Measurements from ENCODE around the gene TEX54. TPM values are rescaled to one million over a fixed set of nuclear protein-coding genes. Genes with fewer than 3 reads are reported as not detected.

TEX54 gene
- total and polyA plus RNA-seq, 2 of the 13 experiments (the other 11 are each of a cell fraction or from before 2014, with no cell fraction given) = not detected

- TF ChIP-seq HNF4A (CRISPR knock-in tag; IDR thresholded peaks at IDR 0.05) (no peak), EED (CRISPR knock-in tag; IDR thresholded peaks at IDR 0.05) (0 out of 2 replicates have a peak, but pooled peaks have one; percentile 16), NCOR1 (IDR thresholded peaks at IDR 0.05; ENCODE audit: borderline replicate concordance, low read length) (no peak), ZNF530 (CRISPR knock-in tag; IDR thresholded peaks at IDR 0.05; ENCODE audit: low read depth) (no peak), ZSCAN12 (CRISPR knock-in tag; IDR thresholded peaks at IDR 0.05) (no peak), IKZF4 (CRISPR knock-in tag; IDR thresholded peaks at IDR 0.05; ENCODE audit: borderline replicate concordance, low read depth, not compliant biosample characterization) (peak; percentile 9), ZNF572 (CRISPR knock-in tag; IDR thresholded peaks at IDR 0.05) (no peak), PITX1 (CRISPR knock-in tag; IDR thresholded peaks at IDR 0.05) (no peak), ZNF546 (CRISPR knock-in tag; conservative IDR thresholded peaks at IDR 0.05) (no peak), TBX3 (IDR thresholded peaks at IDR 0.05; ENCODE audit: borderline replicate concordance) (no peak), ZMYM4 (CRISPR knock-in tag; IDR thresholded peaks at IDR 0.05) (no peak), BCLAF1 (IDR thresholded peaks at IDR 0.05) (no peak), ZNF609 (CRISPR knock-in tag; IDR thresholded peaks at IDR 0.05; ENCODE audit: borderline replicate concordance) (no peak), ZKSCAN1 (IDR thresholded peaks at IDR 0.05; ENCODE audit: low read length) (no peak), RARA (CRISPR knock-in tag; IDR thresholded peaks at IDR 0.05) (no peak), GTF3A (CRISPR knock-in tag; conservative IDR thresholded peaks at IDR 0.05) (no peak), IRF9 (CRISPR knock-in tag; IDR thresholded peaks at IDR 0.05; ENCODE audit: borderline replicate concordance) (no peak), SMC3 (IDR thresholded peaks at IDR 0.05; ENCODE audit: low read length) (no peak), ZFX (CRISPR knock-in tag; IDR thresholded peaks at IDR 0.05; ENCODE audit: low read depth) (no peak), HOXD1 (CRISPR knock-in tag; IDR thresholded peaks at IDR 0.05) (no peak), MEF2D (CRISPR knock-in tag; IDR thresholded peaks at IDR 0.05) (peak; percentile 2; the same call in 1 of the 2 replicates)
Measured at GRCh38 chr11:62856333-62856895, 23.8 kb upstream of the TEX54 start (continued).
